Measurements from ENCODE around the gene KIF26B. TPM values are rescaled to one million over a fixed set of nuclear protein-coding genes. Genes with fewer than 3 reads are reported as not detected.

Gene KIF26B
- total and polyA plus RNA-seq, 2 experiments from 2014 or later: 2.5 to 8.0 TPM

DNA sequence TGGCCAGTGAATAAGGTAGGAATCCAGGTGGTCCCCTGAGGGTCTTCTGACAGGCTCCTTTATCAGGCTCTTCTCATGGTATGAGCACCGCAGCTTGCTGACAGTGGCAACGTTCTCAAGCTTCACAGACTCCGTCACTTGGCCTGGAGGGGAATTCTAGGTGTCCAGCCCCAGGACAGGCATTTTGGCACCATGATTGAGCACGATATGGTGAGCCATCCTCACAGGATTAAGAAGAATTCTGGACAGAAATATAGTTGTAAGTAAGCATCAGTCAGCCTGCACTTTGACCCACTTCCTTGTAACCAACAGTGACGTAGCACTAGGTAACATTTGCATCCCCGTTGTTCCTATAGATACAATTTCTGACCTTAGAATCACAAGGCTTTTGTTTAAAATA is 30.5 kb upstream of the KIF26B start:
- TF ChIP-seq EZH2 (IDR thresholded peaks at IDR 0.05; ENCODE audit: insufficient read depth, poor library complexity, severe bottlenecking): no peak
- TF ChIP-seq EZH2phosphoT487 (IDR thresholded peaks at IDR 0.05; ENCODE audit: insufficient read depth, low read depth): no peak
- no peak overlapping the region for H3K4me2 ChIP-seq (ENCODE audit: unreplicated experiment)
- H3K27me3 ChIP-seq (replicated peaks; ENCODE audit: insufficient read depth): no peaks in the 10 kb centered on the region
- in situ Hi-C loops (cut with MboI): no loop called here
- H3K27ac ChIP-seq: no peak overlapping the region
- H2AFZ ChIP-seq: no peak overlapping the region
- no peaks in the 10 kb centered on the region for H3K36me3 ChIP-seq (ENCODE audit: low read depth)
- H4K20me1 ChIP-seq (ENCODE audit: insufficient read depth): no peaks in the 10 kb centered on the region
- no peaks in the 10 kb centered on the region for H3K4me1 ChIP-seq (ENCODE audit: insufficient read depth)
- no peak overlapping the region for H3K4me3 ChIP-seq
- WGBS, 2 experiments (ENCODE audit: low coverage in 1 of 2, low lambda C conversion rate in 2 of 2, missing lambda C conversion rate in 2 of 2): 82 to 86% methylated on average over 6 of the region's 6 CpGs
- no peak for DNase-seq
- H3K9me2 ChIP-seq (ENCODE audit: insufficient read depth): no peaks in the 10 kb centered on the region
- H3K9me3 ChIP-seq (ENCODE audit: low read depth): no peaks in the 10 kb centered on the region
- no peak overlapping the region for H3K9ac ChIP-seq
- no peaks in the 10 kb centered on the region for H3F3A ChIP-seq (ENCODE audit: insufficient read depth)
- no peaks in the 10 kb centered on the region for H3K79me2 ChIP-seq (ENCODE audit: insufficient read depth)

GRCh38 chr1:245124644-245125043 is 30.1 kb upstream of the KIF26B start:
- Histone ChIP-seq H4K20me1 (ENCODE audit: insufficient read depth) (no peaks in the 10 kb centered on the region), H2AFZ (no peak overlapping the region)
- WGBS, 2 experiments (ENCODE audit: low coverage in 1 of 2, low lambda C conversion rate in 2 of 2, missing lambda C conversion rate in 2 of 2): 80 to 82% methylated on average over 11 of the region's 11 CpGs

DNA sequence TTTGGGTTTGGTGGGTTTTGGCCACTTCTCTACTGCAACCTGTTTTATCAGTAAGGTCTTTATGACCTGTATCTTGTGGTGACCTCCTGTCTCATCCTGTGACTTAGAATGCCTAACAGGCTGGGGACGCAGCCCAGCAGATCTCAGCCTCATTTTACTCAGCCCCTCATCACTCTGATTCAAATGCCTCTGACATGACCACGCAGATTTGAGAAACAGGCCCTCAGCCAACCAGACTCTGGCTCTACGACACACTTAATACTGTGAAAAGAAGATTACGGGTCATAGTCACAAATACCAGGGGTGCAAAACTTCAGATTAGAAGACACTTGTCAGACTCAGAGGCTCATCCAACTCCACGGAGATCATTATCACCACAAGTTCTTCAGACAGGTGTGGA is 28.3 kb upstream of the KIF26B start:
- Histone ChIP-seq H3K79me2 (ENCODE audit: insufficient read depth) (no peaks in the 10 kb centered on the region), H3K4me1 (ENCODE audit: insufficient read depth) (no peaks in the 10 kb centered on the region), H3K9ac (no peak overlapping the region), H4K20me1 (ENCODE audit: insufficient read depth) (no peaks in the 10 kb centered on the region), H3K4me2 (ENCODE audit: unreplicated experiment) (no peak overlapping the region), H3K27ac (no peak overlapping the region), H3F3A (ENCODE audit: insufficient read depth) (no peaks in the 10 kb centered on the region), H3K9me3 (ENCODE audit: low read depth) (no peaks in the 10 kb centered on the region), H3K9me2 (ENCODE audit: insufficient read depth) (no peaks in the 10 kb centered on the region), H3K4me3 (no peak overlapping the region), H3K36me3 (ENCODE audit: low read depth) (no peaks in the 10 kb centered on the region), H3K27me3 (replicated peaks; ENCODE audit: insufficient read depth) (no peaks in the 10 kb centered on the region), H2AFZ (no peak overlapping the region)
- no peak for DNase-seq
- TF ChIP-seq EZH2phosphoT487 (IDR thresholded peaks at IDR 0.05; ENCODE audit: insufficient read depth, low read depth): no peak
- no peak for TF ChIP-seq EZH2 (IDR thresholded peaks at IDR 0.05; ENCODE audit: insufficient read depth, poor library complexity, severe bottlenecking)
- in situ Hi-C loops (cut with MboI): loop anchor here (25.0 kb wide), 1 partner anchor 1336 kb away; no protein-coding TSS in a partner anchor
- WGBS, 2 experiments (ENCODE audit: low coverage in 1 of 2, low lambda C conversion rate in 2 of 2, missing lambda C conversion rate in 2 of 2): 57 to 61% methylated on average over 5 of the region's 5 CpGs

More at GRCh38 chr1:245124644-245125043, 30.1 kb upstream of the KIF26B start:
- no peaks in the 10 kb centered on the region for H3K79me2 ChIP-seq (ENCODE audit: insufficient read depth)
- H3F3A ChIP-seq (ENCODE audit: insufficient read depth): no peaks in the 10 kb centered on the region
- no peaks in the 10 kb centered on the region for H3K9me2 ChIP-seq (ENCODE audit: insufficient read depth)
- H3K4me3 ChIP-seq: no peak overlapping the region
- DNase-seq: no peak
- H3K4me2 ChIP-seq (ENCODE audit: unreplicated experiment): no peak overlapping the region
- H3K36me3 ChIP-seq (ENCODE audit: low read depth): no peaks in the 10 kb centered on the region
- no peaks in the 10 kb centered on the region for H3K4me1 ChIP-seq (ENCODE audit: insufficient read depth)
- H3K27me3 ChIP-seq (replicated peaks; ENCODE audit: insufficient read depth): no peaks in the 10 kb centered on the region
- H3K27ac ChIP-seq: no peak overlapping the region
- H3K9me3 ChIP-seq (ENCODE audit: low read depth): no peaks in the 10 kb centered on the region
- TF ChIP-seq EZH2 (IDR thresholded peaks at IDR 0.05; ENCODE audit: insufficient read depth, poor library complexity, severe bottlenecking) (no peak), EZH2phosphoT487 (IDR thresholded peaks at IDR 0.05; ENCODE audit: insufficient read depth, low read depth) (no peak)
- no peak overlapping the region for H3K9ac ChIP-seq
- in situ Hi-C loops (cut with MboI): loop anchor here (25.0 kb wide), 1 partner anchor 1338 kb away; no protein-coding TSS in a partner anchor

DNA sequence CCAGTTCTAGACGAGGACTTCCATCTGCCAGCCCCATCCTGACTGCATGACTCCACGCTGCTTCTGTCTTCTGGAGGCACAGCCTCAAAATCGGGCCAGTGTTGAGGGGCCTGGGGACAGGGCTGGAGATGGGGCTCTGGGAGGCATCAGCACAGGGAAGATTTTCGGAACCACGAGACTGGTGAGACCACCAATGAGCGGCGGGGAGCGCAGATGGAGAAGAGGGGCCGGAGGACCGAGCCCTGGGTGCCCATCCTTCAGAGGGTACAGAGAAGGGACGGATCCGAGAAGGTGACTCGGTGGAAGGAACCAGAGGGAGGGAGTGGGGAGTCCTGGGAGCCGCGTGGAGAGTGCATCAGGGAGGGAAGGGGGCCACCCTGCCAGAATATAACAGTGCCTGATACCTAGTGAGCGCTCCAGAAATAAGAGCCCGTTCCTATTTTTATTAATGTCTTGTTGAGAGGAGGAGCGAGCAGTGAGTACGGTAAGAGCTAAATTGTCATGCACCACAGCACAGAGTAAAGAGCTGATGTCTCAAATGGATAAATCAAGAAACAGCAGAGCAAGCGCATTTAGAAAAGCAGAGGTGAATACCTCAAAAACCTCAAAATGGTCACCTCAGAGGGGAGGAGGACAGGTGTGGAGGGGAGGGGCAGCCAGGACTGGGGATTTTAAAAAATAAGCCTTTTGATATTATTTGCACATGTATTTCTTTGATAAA is 26.2 kb upstream of the KIF26B start:
- no peak overlapping the region for H3K27ac ChIP-seq
- TF ChIP-seq EZH2 (IDR thresholded peaks at IDR 0.05; ENCODE audit: insufficient read depth, poor library complexity, severe bottlenecking) (no peak), EZH2phosphoT487 (IDR thresholded peaks at IDR 0.05; ENCODE audit: insufficient read depth, low read depth) (no peak)
- H3K4me1 ChIP-seq (ENCODE audit: insufficient read depth): no peaks in the 10 kb centered on the region
- no peaks in the 10 kb centered on the region for H4K20me1 ChIP-seq (ENCODE audit: insufficient read depth)
- H3K9ac ChIP-seq: no peak overlapping the region
- no peaks in the 10 kb centered on the region for H3K9me2 ChIP-seq (ENCODE audit: insufficient read depth)
- no peak overlapping the region for H3K4me2 ChIP-seq (ENCODE audit: unreplicated experiment)
- no peak overlapping the region for H2AFZ ChIP-seq
- H3K36me3 ChIP-seq (ENCODE audit: low read depth): no peaks in the 10 kb centered on the region
- no peak for DNase-seq
- no peaks in the 10 kb centered on the region for H3F3A ChIP-seq (ENCODE audit: insufficient read depth)
- no peaks in the 10 kb centered on the region for H3K9me3 ChIP-seq (ENCODE audit: low read depth)
- H3K79me2 ChIP-seq (ENCODE audit: insufficient read depth): no peaks in the 10 kb centered on the region
- H3K4me3 ChIP-seq: no peak overlapping the region
- WGBS, 2 experiments (ENCODE audit: low coverage in 1 of 2, low lambda C conversion rate in 2 of 2, missing lambda C conversion rate in 2 of 2): 68 to 73% methylated on average over 19 to 20 of the region's 20 CpGs
- in situ Hi-C loops (cut with MboI): loop anchor here (25.0 kb wide), 1 partner anchor 1334 kb away; no protein-coding TSS in a partner anchor
- H3K27me3 ChIP-seq (replicated peaks; ENCODE audit: insufficient read depth): 0 out of 2 replicates have a peak, but pooled peaks cover 3% of the 10 kb centered on the region

All from GM23248 (cell line).